GM13977 (cell line): ENCODE measurements around the gene ZFR2.
"Not testable (repeated sequence)": the region's sequence is repeated elsewhere in the genome, so short reads cannot be mapped to it uniquely, and the experiment has no call there.

Experiments used
- DNase-seq: peaks from one replicate; pipeline ENCODE4 v3.0.0; 2012; ENCODE audit warnings: low spot score
- CTCF ChIP-seq: IDR thresholded peaks from 2 replicates; pipeline ENCODE4 v1.5.1; 2012; ENCODE audit warnings: mild to moderate bottlenecking, control low read depth; ENCODE audit not compliant: insufficient read depth; ENCODE audit errors: extremely low read depth, missing control alignments
- in situ Hi-C: fragments of 300-500 bp; cut with MboI; formaldehyde crosslinking; loops from one replicate; pipeline ENCODE4 v1.12.0; 2022; ENCODE audit warnings: low sequenced_read_pairs, low pct_unique_long_range_greater_than_20kb, mixed read lengths, inconsistent platforms; ENCODE audit not compliant: unreplicated experiment

The ZFR2 gene

GRCh38 chr19:3893509-3894179 lies 24.8 kb upstream of the ZFR2 start:
- no peak for TF ChIP-seq CTCF
- no peak for DNase-seq
- in situ Hi-C loops = no loop called here

- DNase-seq = no peak
- in situ Hi-C loops = no loop called here
- no peak for TF ChIP-seq CTCF
These were observed 21.8 kb upstream of the ZFR2 start for GRCh38 chr19:3890591-3890990.

- no peak for TF ChIP-seq CTCF
These were observed 13.2 kb upstream of the ZFR2 start for GRCh38 chr19:3882041-3882384.

GRCh38 chr19:3881272-3882040 lies 12.6 kb upstream of the ZFR2 start:
- in situ Hi-C loops = no loop called here
- no peak for TF ChIP-seq CTCF
- no peak for DNase-seq

More at GRCh38 chr19:3882041-3882384, 13.2 kb upstream of the ZFR2 start:
- no peak for DNase-seq
- in situ Hi-C loops = no loop called here

GRCh38 chr19:3880471-3881271 lies 11.8 kb upstream of the ZFR2 start, which contains the start of gene ATCAY:
Gene ATCAY (plus strand): TSS chr19:3880685. CDS start chr19:3885768, 5,083 bp downstream.
- no peak for DNase-seq
- TF ChIP-seq CTCF = no peak
- in situ Hi-C loops = no loop called here

GRCh38 chr19:3879656-3880055 lies 10.8 kb upstream of the ZFR2 start:
- DNase-seq = no peak
- in situ Hi-C loops = no loop called here
- peak; percentile 14 for TF ChIP-seq CTCF

- DNase-seq, in situ Hi-C loops: not testable (repeated sequence)
These were observed 5.9 kb upstream of the ZFR2 start for GRCh38 chr19:3874695-3875094.
